C4-2B (cell line): Measurements from ENCODE around the gene THBS3.

Source experiments
- ZFX ChIP-seq: fragments of 450-650 bp; IDR thresholded peaks from 2 replicates; pipeline ENCODE4 v1.6.1; 2017
- TF ChIP-seq, protein P1 (sequence below): fragments of 450-650 bp; conservative IDR thresholded peaks from 2 replicates; pipeline ENCODE4 v1.5.1; 2017; ENCODE audit warnings: mild to moderate bottlenecking

DNA sequence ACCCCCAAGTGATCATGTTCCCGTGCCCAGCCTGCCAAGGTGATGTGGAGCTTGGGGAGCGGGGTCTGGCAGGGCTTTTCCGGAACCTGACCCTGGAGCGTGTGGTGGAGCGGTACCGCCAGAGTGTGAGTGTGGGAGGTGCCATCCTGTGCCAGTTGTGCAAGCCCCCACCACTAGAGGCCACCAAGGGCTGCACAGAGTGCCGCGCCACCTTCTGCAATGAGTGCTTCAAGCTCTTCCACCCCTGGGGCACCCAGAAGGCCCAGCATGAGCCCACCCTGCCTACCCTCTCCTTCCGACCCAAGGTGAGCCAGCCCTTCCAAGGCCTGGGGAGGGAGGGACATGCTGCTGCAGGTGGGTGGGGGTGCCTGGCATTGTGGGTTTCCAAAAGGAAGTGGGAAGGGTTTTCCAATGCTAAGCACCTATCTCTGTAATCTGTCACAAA, 31.7 kb downstream of the THBS3 start:
- TF ChIP-seq, protein P1, sequence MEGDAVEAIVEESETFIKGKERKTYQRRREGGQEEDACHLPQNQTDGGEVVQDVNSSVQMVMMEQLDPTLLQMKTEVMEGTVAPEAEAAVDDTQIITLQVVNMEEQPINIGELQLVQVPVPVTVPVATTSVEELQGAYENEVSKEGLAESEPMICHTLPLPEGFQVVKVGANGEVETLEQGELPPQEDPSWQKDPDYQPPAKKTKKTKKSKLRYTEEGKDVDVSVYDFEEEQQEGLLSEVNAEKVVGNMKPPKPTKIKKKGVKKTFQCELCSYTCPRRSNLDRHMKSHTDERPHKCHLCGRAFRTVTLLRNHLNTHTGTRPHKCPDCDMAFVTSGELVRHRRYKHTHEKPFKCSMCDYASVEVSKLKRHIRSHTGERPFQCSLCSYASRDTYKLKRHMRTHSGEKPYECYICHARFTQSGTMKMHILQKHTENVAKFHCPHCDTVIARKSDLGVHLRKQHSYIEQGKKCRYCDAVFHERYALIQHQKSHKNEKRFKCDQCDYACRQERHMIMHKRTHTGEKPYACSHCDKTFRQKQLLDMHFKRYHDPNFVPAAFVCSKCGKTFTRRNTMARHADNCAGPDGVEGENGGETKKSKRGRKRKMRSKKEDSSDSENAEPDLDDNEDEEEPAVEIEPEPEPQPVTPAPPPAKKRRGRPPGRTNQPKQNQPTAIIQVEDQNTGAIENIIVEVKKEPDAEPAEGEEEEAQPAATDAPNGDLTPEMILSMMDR = no peak
- TF ChIP-seq ZFX = no peak
